ENCODE measurements around the gene C7orf33.
"Not testable (repeated sequence)": the region's sequence is repeated elsewhere in the genome, so short reads cannot be mapped to it uniquely, and the experiment has no call there.

The C7orf33 gene

GRCh38 chr7:148575640-148576411 lies 14.7 kb upstream of the C7orf33 start:
- in situ Hi-C loops (cut with HindIII; ENCODE audit: low sequenced_read_pairs): no loop called here

DNA sequence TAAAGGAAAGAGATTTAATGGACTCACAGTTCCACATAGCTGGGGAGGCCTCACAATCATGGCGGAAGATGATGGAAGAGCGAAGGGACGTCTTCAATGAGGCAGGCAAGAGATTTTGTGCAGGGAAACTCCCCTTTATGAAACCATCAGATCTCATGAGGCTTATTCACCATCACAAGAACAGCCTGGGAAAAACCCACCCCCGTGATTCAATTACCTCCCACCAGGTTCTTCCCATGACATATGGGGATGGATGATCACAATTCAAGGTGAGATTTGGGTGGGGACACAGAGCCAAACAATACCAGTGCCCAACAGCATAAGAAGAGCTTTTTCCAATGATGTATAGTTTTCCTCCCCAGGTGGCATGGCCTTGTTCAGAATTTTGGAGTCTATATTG lies 11.2 kb upstream of the C7orf33 start:
- in situ Hi-C loops (cut with HindIII; ENCODE audit: low sequenced_read_pairs): no loop called here

DNA sequence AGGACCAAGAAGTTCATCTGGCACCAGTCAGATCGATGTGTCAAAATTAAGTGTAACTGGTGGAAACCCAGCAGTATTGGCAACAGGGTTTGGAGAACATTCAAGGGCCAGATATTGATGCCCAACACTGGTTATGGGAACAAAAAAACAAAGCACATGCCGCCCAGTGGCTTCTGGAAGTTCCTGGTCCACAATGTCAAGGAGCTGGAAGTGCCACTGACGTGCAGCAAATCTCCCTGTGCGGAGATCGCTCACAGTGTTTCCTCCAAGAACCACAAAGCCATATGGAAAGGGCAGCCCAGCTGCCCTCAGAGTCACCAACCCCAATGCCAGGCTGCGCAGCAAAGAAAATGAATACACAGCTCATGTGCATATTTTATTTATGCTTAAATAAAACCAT lies 10.1 kb upstream of the C7orf33 start:
- in situ Hi-C loops (cut with HindIII; ENCODE audit: low sequenced_read_pairs): no loop called here

GRCh38 chr7:148581624-148582023 lies 8.9 kb upstream of the C7orf33 start:
- in situ Hi-C loops (cut with HindIII; ENCODE audit: low sequenced_read_pairs): no loop called here

- in situ Hi-C loops (cut with HindIII; ENCODE audit: low sequenced_read_pairs): no loop called here
Observed at GRCh38 chr7:148584154-148584827, 6.3 kb upstream of the C7orf33 start.

- in situ Hi-C loops (cut with HindIII; ENCODE audit: low sequenced_read_pairs): no loop called here
Observed at GRCh38 chr7:148585399-148585798, 5.2 kb upstream of the C7orf33 start.

DNA sequence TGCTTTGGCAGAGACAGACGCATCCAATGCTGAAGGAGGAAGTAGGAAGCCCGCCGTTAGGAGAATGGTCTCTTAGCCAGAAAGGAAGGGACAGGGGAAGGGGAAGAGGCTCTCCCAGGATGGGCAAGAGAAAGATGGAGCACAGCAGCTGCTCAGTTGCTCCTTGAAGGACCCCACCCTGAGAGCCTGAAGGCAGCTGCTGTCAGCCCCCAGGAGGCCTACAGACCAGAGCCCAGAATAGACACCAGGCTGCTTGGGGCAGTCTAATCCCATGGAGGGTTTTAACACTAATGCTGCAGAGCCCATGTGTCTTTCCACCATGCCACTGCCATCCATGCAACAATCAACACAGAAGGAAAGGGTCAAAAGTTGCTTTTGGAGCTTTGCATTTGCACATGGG lies 3.5 kb upstream of the C7orf33 start:
- in situ Hi-C loops (cut with HindIII; ENCODE audit: low sequenced_read_pairs): no loop called here

- in situ Hi-C loops (cut with HindIII; ENCODE audit: low sequenced_read_pairs): no loop called here
Observed at GRCh38 chr7:148588168-148588567, 2.4 kb upstream of the C7orf33 start.

GRCh38 chr7:148588670-148589131 lies 1.9 kb upstream of the C7orf33 start:
- in situ Hi-C loops (cut with HindIII; ENCODE audit: low sequenced_read_pairs): no loop called here

GRCh38 chr7:148589640-148590039 lies 926 bp upstream of the C7orf33 start:
- in situ Hi-C loops (cut with HindIII; ENCODE audit: low sequenced_read_pairs): no loop called here

DNA sequence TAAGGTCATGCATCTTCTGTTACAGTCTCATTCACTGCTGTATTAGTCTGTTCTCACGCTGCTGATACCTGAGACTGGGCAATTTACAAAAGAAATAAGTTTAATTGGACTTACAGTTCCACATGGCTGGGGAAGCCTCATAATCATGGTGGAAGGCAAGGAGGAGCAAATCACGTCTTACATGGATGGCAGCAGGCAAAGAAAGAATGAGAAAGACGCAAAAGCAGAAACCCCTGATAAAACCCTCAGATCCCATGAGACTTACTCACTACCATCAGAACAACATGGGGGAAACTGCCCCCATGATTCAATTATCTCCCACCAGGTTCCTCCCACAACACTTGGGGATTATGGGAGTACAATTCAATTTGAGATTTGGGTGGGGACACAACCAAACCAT lies 5.8 kb downstream of the C7orf33 start:
- in situ Hi-C loops (cut with HindIII; ENCODE audit: low sequenced_read_pairs): not testable (repeated sequence)

- in situ Hi-C loops (cut with HindIII; ENCODE audit: low sequenced_read_pairs): no loop called here
Observed at GRCh38 chr7:148598351-148598750, 7.8 kb downstream of the C7orf33 start.

GRCh38 chr7:148605350-148605749 lies 14.8 kb downstream of the C7orf33 start:
- in situ Hi-C loops (cut with HindIII; ENCODE audit: low sequenced_read_pairs): no loop called here

GRCh38 chr7:148607151-148607661 lies 16.6 kb downstream of the C7orf33 start:
- in situ Hi-C loops (cut with HindIII; ENCODE audit: low sequenced_read_pairs): no loop called here

GRCh38 chr7:148609045-148609725 lies 18.6 kb downstream of the C7orf33 start:
- in situ Hi-C loops (cut with HindIII; ENCODE audit: low sequenced_read_pairs): no loop called here

GRCh38 chr7:148611692-148612091 lies 21.1 kb downstream of the C7orf33 start:
- in situ Hi-C loops (cut with HindIII; ENCODE audit: low sequenced_read_pairs): no loop called here

DNA sequence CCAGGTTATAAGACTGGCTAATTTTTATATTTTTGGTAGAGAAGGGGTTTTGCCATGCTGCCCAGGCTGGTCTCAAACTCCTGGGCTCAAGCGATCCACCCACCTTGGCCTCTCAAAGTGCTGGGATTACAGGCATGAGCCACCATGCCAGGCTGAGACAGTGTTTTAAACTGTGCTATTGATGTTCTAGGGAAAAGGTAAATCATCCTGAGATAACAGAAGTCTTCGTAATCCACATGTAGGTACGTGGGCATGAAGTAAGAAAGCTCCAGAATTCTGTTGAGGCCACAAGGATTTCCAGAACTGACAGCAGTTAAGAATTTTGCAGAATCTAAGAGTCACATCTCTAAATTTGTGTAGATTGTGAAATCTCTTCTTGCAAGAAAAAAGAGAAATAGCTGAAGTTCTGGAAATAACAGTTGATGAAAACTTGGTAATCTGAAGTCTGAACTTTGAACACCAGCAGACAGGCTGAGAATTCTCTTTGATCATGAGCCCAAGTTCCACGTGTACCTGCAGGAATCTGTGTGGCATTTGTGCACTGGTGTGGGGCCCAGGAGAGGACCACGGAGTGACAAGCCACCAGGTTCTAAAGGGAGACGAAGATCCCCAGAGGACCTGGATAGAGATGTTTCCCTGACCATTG lies 24.6 kb downstream of the C7orf33 start:
- in situ Hi-C loops (cut with HindIII; ENCODE audit: low sequenced_read_pairs): no loop called here

DNA sequence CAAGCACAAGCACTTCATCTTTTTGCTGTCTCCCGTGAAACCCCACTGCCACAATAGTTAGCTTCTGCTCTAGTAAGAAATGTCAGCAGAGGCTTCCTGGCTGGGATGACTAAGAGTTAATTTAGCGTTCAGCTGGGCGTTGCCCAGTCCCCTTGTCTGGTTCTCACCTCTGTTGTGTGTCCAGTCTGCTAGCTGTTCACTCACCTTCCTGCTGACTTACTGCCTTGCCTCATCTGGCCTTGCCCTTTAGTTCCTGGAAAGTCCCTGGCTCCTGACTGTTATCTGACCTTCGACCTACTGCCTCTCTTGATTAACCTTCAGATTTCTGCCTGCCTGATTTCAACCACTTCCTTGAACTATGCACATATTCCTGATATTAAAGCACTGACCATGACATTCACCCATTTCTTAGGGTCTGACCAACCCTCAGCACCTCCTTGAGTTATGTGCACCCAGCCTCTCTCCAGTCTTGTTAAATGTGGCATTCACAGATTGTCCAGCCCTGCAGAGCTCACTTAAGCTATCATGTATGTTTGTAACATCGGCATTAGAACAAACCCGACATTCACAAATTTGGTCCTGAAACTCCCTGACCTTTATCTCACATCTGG lies 30.3 kb downstream of the C7orf33 start:
- in situ Hi-C loops (cut with HindIII; ENCODE audit: low sequenced_read_pairs): no loop called here

GRCh38 chr7:148621563-148621962 lies 31.0 kb downstream of the C7orf33 start:
- in situ Hi-C loops (cut with HindIII; ENCODE audit: low sequenced_read_pairs): no loop called here

DNA sequence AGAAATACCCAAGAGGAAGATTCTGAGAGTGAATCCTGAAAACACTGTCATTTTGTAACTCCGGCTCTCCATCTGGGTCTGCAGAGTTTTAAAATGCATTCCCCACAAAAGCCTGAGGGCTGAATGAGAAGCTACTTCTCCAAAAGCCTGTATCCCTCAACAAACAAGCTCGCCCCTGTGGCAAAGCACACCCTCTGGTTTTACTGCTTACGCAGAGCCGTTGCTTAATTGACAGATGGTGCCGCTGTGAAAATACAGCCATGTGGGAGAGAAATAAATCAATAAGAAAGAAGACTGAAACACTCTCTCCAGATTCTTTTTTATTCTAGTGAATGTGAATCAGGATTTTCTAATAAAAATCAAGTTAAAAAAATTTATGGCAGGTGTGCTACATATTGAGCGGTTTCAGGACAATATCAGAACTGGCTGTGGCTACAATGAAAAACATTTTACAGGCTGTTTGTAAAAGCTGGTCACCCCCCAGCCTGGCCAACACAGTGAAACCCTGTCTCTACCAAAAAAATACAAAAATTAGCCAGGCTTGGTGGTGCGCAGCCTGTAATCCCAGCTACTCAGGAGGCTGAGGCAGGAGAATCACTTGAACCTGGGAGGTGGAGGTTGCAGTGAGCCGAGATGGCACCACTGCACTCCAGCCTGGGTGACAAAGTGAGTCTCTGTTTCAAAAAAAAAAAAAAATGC lies 32.5 kb downstream of the C7orf33 start:
- in situ Hi-C loops (cut with HindIII; ENCODE audit: low sequenced_read_pairs): no loop called here

Measured in DLD1 (cell line).